Loucy (cell line): ENCODE results near the gene SCAF8.

ENCODE experiments used
- EZH2phosphoT487 ChIP-seq: fragments of 200-600 bp; IDR thresholded peaks from 2 replicates; pipeline ENCODE4 v1.6.1; 2018; ENCODE audit warnings: antibody characterized with exemption, mild to moderate bottlenecking, moderate library complexity, borderline replicate concordance
- TF ChIP-seq, protein P1 (sequence below): fragments of 200-600 bp; sonication (generic); conservative IDR thresholded peaks from 2 replicates; pipeline ENCODE4 v1.5.1; 2014; ENCODE audit warnings: mild to moderate bottlenecking, antibody characterized with exemption, low read length

DNA sequence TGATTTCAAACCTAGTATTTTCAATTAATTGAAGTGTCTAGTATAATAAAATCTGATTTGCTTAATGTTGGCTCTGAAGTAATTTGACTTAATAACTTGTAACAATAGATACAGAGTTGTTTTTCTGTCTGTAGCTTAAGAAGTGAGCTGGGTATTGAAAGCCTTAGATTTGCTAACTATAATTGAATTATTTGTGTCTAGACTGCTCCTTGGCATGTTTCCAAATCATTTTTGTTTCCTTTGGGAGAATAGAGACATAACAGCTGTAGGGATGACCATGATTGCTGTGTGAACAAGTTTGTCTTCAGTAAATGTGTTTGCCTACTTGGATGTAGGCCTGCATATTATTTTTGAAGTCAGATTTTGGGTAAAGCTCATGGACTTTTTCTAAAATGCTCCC lies 115.4 kb downstream of the SCAF8 start:
- TF ChIP-seq, protein P1, sequence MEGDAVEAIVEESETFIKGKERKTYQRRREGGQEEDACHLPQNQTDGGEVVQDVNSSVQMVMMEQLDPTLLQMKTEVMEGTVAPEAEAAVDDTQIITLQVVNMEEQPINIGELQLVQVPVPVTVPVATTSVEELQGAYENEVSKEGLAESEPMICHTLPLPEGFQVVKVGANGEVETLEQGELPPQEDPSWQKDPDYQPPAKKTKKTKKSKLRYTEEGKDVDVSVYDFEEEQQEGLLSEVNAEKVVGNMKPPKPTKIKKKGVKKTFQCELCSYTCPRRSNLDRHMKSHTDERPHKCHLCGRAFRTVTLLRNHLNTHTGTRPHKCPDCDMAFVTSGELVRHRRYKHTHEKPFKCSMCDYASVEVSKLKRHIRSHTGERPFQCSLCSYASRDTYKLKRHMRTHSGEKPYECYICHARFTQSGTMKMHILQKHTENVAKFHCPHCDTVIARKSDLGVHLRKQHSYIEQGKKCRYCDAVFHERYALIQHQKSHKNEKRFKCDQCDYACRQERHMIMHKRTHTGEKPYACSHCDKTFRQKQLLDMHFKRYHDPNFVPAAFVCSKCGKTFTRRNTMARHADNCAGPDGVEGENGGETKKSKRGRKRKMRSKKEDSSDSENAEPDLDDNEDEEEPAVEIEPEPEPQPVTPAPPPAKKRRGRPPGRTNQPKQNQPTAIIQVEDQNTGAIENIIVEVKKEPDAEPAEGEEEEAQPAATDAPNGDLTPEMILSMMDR: no peak
- TF ChIP-seq EZH2phosphoT487: no peak
